ENCODE results near the gene DHX15. TPM values are rescaled to one million over a fixed set of nuclear protein-coding genes. Genes with fewer than 3 reads are reported as not detected.

DHX15 gene
- total and polyA plus RNA-seq, 2 of the 8 experiments (the other 6 are each of a cell fraction or from before 2014, with no cell fraction given), result 126 to 286 TPM

- H3K9me3 ChIP-seq (ENCODE audit: insufficient read depth in 2 of 2, low read depth in 1 of 2, low read length in 1 of 2), result peaks cover 13 to 19% of the 10 kb centered on the region in 2 experiments; a peak in 3 of 4 replicates
- no peaks in the 10 kb centered on the region for H3K27me3 ChIP-seq (replicated peaks in 1 of 4; ENCODE audit: control insufficient read depth in 3 of 4, extremely low read depth in 1 of 4, insufficient read depth in 3 of 4, low read length in 3 of 4)
- ChIA-PET POLR2A (ENCODE audit: partially characterized antibody) (interaction anchor here (1.0 kb wide), 1 partner anchor 10 kb away, joined by 4 read pairs; no protein-coding TSS in a partner anchor), CTCF (ENCODE audit: partially characterized antibody) (interaction anchor here (1.0 kb wide), 1 partner anchor 17 kb away, joined by 3 read pairs; no protein-coding TSS in a partner anchor)
- no peak overlapping the region for H3K56ac ChIP-seq (replicated peaks; ENCODE audit: insufficient read length, low read depth, low read length)
- H3K36me3 ChIP-seq (ENCODE audit: control insufficient read depth in 2 of 4, insufficient read depth in 4 of 4, low read length in 3 of 4), result no peaks in the 10 kb centered on the region
- H3K79me1 ChIP-seq (ENCODE audit: low read depth, low read length), result no peaks in the 10 kb centered on the region
- H4K5ac ChIP-seq (ENCODE audit: insufficient read length, low read depth, low read length), result no peak overlapping the region
- no peak overlapping the region for H3K18ac ChIP-seq (ENCODE audit: extremely low read depth, low read length)
- H4K91ac ChIP-seq (replicated peaks; ENCODE audit: insufficient read length, low read length), result no peak overlapping the region
- H3K23me2 ChIP-seq (ENCODE audit: low read depth, low read length), result no peaks in the 10 kb centered on the region
- peaks cover 7 to 10% of the 10 kb centered on the region in 2 experiments for H3K79me2 ChIP-seq (ENCODE audit: control insufficient read depth in 1 of 2, insufficient read depth in 2 of 2, low read length in 2 of 2)
- no peak overlapping the region for H2BK120ac ChIP-seq (replicated peaks; ENCODE audit: low read depth, low read length)
- H3K14ac ChIP-seq (ENCODE audit: insufficient read length), result no peak overlapping the region
- H3K4ac ChIP-seq (replicated peaks; ENCODE audit: insufficient read length, low read depth, low read length), result no peak overlapping the region
- TF ChIP-seq SP4 (IDR thresholded peaks at IDR 0.05; ENCODE audit: low read length) (no peak), MAX (IDR thresholded peaks at IDR 0.05) (no peak), FOSL1 (IDR thresholded peaks at IDR 0.05; ENCODE audit: insufficient read depth, low read depth, low read length) (no peak)
- TF ChIP-seq, protein P1, sequence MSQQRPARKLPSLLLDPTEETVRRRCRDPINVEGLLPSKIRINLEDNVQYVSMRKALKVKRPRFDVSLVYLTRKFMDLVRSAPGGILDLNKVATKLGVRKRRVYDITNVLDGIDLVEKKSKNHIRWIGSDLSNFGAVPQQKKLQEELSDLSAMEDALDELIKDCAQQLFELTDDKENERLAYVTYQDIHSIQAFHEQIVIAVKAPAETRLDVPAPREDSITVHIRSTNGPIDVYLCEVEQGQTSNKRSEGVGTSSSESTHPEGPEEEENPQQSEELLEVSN (IDR thresholded peaks at IDR 0.05), result no peak
- no peaks in the 10 kb centered on the region for H4K20me1 ChIP-seq (replicated peaks in 1 of 2; ENCODE audit: control insufficient read depth in 1 of 2, insufficient read depth in 2 of 2, low read length in 2 of 2)
- no peak overlapping the region for H3K9ac ChIP-seq (replicated peaks in 1 of 4; ENCODE audit: extremely low read depth in 1 of 4, low read depth in 3 of 4, low read length in 3 of 4)
- H2BK15ac ChIP-seq (ENCODE audit: low read length), result no peak overlapping the region
- no peak for DNase-seq (ENCODE audit: low read depth in 1 of 2, low spot score in 2 of 2)
- no peak overlapping the region for H3K4me3 ChIP-seq (ENCODE audit: extremely low read depth in 1 of 4, insufficient read depth in 2 of 4, low read depth in 3 of 4, low read length in 4 of 4)
- H2AK5ac ChIP-seq (ENCODE audit: low read depth, low read length), result no peak overlapping the region
- H2BK20ac ChIP-seq (ENCODE audit: low read length), result no peak overlapping the region
- no peak overlapping the region for H2BK5ac ChIP-seq (ENCODE audit: low read depth, low read length)
- no peak overlapping the region for H4K8ac ChIP-seq (ENCODE audit: extremely low read depth, insufficient read depth, low read length)
- no peak overlapping the region for H3K23ac ChIP-seq (ENCODE audit: insufficient read length)
- WGBS, 2 experiments (ENCODE audit: extremely low coverage in 1 of 2, insufficient coverage in 1 of 2, insufficient read length in 1 of 2, insufficient replicate concordance in 2 of 2, low coverage in 1 of 2, low lambda C conversion rate in 2 of 2, missing lambda C conversion rate in 1 of 2), result 88% methylated on average over 7 of the region's 7 CpGs; no CpG with 5 or more reads in 1 of the 2 experiments
- H3K4me2 ChIP-seq (ENCODE audit: insufficient read depth in 1 of 2, low read depth in 2 of 2, low read length in 2 of 2), result no peak overlapping the region
- no peak for FAIRE-seq
- no peak overlapping the region for H3K27ac ChIP-seq (ENCODE audit: low read depth, low read length)
- peaks cover 0 to 3% (median 0%) of the 10 kb centered on the region in 4 experiments; a peak in 1 of 7 replicates for H3K4me1 ChIP-seq (replicated peaks in 1 of 4; ENCODE audit: control insufficient read depth in 3 of 4, insufficient read depth in 4 of 4, low read length in 3 of 4)
- no peak overlapping the region for H2BK12ac ChIP-seq (ENCODE audit: low read depth, low read length)
- H2AFZ ChIP-seq (ENCODE audit: low read length), result no peak overlapping the region
Measured at GRCh38 chr4:24588216-24588954, 4.0 kb upstream of the DHX15 start.
